ENCODE data around the gene IGSF9B.

DNA sequence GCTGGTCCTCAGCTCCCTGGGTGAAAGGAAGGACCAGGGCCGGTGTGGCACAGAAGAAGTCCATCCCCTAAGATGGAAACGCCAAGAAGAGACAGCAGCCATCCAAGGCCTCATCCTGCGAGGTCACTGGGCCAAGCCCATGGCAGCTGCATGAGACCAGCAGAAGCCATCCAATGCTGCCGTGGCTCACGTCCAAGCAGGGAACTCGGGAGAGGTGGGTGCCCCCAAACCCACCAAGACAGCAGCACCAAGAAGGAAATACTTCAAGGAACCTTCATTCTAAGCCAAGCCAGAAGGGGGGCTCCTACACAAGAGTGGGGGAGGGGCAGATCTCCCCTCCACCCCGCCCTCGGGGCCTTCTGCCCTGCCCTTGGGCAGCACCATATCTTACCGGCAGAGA, 49.6 kb downstream of the IGSF9B start:
- TF ChIP-seq, protein P1, sequence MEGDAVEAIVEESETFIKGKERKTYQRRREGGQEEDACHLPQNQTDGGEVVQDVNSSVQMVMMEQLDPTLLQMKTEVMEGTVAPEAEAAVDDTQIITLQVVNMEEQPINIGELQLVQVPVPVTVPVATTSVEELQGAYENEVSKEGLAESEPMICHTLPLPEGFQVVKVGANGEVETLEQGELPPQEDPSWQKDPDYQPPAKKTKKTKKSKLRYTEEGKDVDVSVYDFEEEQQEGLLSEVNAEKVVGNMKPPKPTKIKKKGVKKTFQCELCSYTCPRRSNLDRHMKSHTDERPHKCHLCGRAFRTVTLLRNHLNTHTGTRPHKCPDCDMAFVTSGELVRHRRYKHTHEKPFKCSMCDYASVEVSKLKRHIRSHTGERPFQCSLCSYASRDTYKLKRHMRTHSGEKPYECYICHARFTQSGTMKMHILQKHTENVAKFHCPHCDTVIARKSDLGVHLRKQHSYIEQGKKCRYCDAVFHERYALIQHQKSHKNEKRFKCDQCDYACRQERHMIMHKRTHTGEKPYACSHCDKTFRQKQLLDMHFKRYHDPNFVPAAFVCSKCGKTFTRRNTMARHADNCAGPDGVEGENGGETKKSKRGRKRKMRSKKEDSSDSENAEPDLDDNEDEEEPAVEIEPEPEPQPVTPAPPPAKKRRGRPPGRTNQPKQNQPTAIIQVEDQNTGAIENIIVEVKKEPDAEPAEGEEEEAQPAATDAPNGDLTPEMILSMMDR (conservative IDR thresholded peaks at IDR 0.05; ENCODE audit: low read length) = no peak
- no peak for TF ChIP-seq EZH2phosphoT487 (IDR thresholded peaks at IDR 0.05; ENCODE audit: borderline replicate concordance, low read depth, low read length)
